ENCODE measurements around the gene NTM. TPM values are rescaled to one million over a fixed set of nuclear protein-coding genes. Genes with fewer than 3 reads are reported as not detected.

NTM gene
- total and polyA plus RNA-seq, 2 donors (not counting 3 experiments of a cell fraction or from before 2014, with no cell fraction given): 1.00 to 1.1 TPM

DNA sequence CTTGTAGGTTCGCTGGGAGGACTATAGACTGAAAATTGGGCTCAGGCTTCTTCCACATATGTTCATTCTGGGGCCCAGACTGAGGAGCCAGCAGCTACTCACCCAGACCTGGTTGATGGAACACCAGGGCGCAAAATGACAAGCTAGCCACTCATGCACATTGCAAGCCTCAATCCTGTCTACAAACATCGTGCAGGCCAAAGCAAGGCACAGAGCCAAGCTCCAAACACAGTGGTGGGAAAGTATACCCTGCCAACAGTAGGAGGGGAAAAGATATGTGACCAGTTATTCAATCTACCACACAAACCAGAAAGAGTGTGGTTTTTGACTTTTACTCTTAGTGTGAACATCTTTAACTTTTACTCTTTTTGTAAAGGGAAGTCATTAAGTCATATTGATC is 660.5 kb downstream of the NTM start:
- intact Hi-C loops (cut with micrococcal nuclease): no loop called here
- no TSS peak for BruUV-seq (replicated peaks)
- H3K9me3 ChIP-seq (replicated peaks; ENCODE audit: control insufficient read depth, insufficient read depth, low read length): no peaks in the 10 kb centered on the region
- H2AFZ ChIP-seq (ENCODE audit: low read depth, low read length): no peak overlapping the region
- H3K4me2 ChIP-seq (ENCODE audit: insufficient read depth, low read length): no peak overlapping the region
- no peaks in the 10 kb centered on the region for H3K79me2 ChIP-seq (ENCODE audit: control insufficient read depth, insufficient read depth, low read length)
- no peaks in the 10 kb centered on the region for H3K9me1 ChIP-seq (replicated peaks; ENCODE audit: control insufficient read depth, extremely low read depth, insufficient read depth, low read length)
- DNase-seq (ENCODE audit: low read depth, low spot score) (no peak), FAIRE-seq (no peak)
- H3K4me1 ChIP-seq (ENCODE audit: control insufficient read depth, extremely low read depth, insufficient read depth, low read length): peaks cover 4% of the 10 kb centered on the region
- H4K20me1 ChIP-seq (replicated peaks; ENCODE audit: control insufficient read depth, extremely low read depth, insufficient read depth, low read length): no peaks in the 10 kb centered on the region
- H3K36me3 ChIP-seq (ENCODE audit: control insufficient read depth in 2 of 2, extremely low read depth in 1 of 2, insufficient read depth in 2 of 2, low read length in 2 of 2): no peaks in the 10 kb centered on the region
- TF ChIP-seq FOS (IDR thresholded peaks at IDR 0.05; ENCODE audit: borderline replicate concordance, insufficient read depth, low read length) (no peak), EZH2 (IDR thresholded peaks at IDR 0.05; ENCODE audit: borderline replicate concordance, low read depth, low read length, severe bottlenecking) (no peak), POLR2A (IDR thresholded peaks at IDR 0.05; ENCODE audit: low read depth, low read length) (no peak), CTCF (IDR thresholded peaks at IDR 0.05; ENCODE audit: extremely low read depth in 1 of 2, insufficient read depth in 1 of 2, low read depth in 1 of 2, low read length in 2 of 2) (no peak), MYC (IDR thresholded peaks at IDR 0.05; ENCODE audit: low read depth, low read length) (no peak)
- no peak overlapping the region for H3K4me3 ChIP-seq (replicated peaks in 1 of 3; ENCODE audit: insufficient read depth in 1 of 3, low read depth in 1 of 3, low read length in 3 of 3)
- no peaks in the 10 kb centered on the region for H3K27me3 ChIP-seq (ENCODE audit: control insufficient read depth in 2 of 2, insufficient read depth in 2 of 2, low read length in 2 of 2)
- ChIA-PET POLR2A (no interaction called here), CTCF (interaction anchor here (0.8 to 2.1 kb wide), 3 partner anchors 12 to 163 kb away, joined by 3 to 9 read pairs (median 3); no protein-coding TSS in a partner anchor)
- H3K27ac ChIP-seq (ENCODE audit: insufficient read depth, low read depth, low read length): no peak overlapping the region
- H3K9ac ChIP-seq (replicated peaks; ENCODE audit: extremely low read depth, insufficient read depth, low read length): no peak overlapping the region
- dilution Hi-C loops (cut with MboI; ENCODE audit: extremely low pct_ligation_motif_present, low sequenced_read_pairs): no loop called here

- dilution Hi-C loops (cut with MboI; ENCODE audit: extremely low pct_ligation_motif_present, low sequenced_read_pairs) (no loop called here), intact Hi-C loops (cut with micrococcal nuclease) (no loop called here)
- TF ChIP-seq GATA2 (IDR thresholded peaks at IDR 0.05; ENCODE audit: insufficient read depth, insufficient read length, low read depth, low read length) (no peak), FOS (IDR thresholded peaks at IDR 0.05; ENCODE audit: borderline replicate concordance, insufficient read depth, low read length) (no peak), MAX (IDR thresholded peaks at IDR 0.05; ENCODE audit: insufficient read depth, insufficient read length) (no peak)
- H4K20me1 ChIP-seq (replicated peaks; ENCODE audit: control insufficient read depth, extremely low read depth, insufficient read depth, low read length): no peaks in the 10 kb centered on the region
- H3K9ac ChIP-seq (replicated peaks; ENCODE audit: extremely low read depth, insufficient read depth, low read length): no peak overlapping the region
- no peak overlapping the region for H3K4me2 ChIP-seq (ENCODE audit: insufficient read depth, low read length)
- no peaks in the 10 kb centered on the region for H3K27me3 ChIP-seq (ENCODE audit: control insufficient read depth in 2 of 2, insufficient read depth in 2 of 2, low read length in 2 of 2)
- no peak overlapping the region for H2AFZ ChIP-seq (ENCODE audit: low read depth, low read length)
- H3K9me1 ChIP-seq (replicated peaks; ENCODE audit: control insufficient read depth, extremely low read depth, insufficient read depth, low read length): no peaks in the 10 kb centered on the region
- no peaks in the 10 kb centered on the region for H3K36me3 ChIP-seq (ENCODE audit: control insufficient read depth in 2 of 2, extremely low read depth in 1 of 2, insufficient read depth in 2 of 2, low read length in 2 of 2)
- ChIA-PET CTCF (interaction anchor here (0.7 to 1.5 kb wide), 2 partner anchors 10 to 94 kb away, joined by 3 to 4 read pairs; no protein-coding TSS in a partner anchor), POLR2A (no interaction called here)
- H3K9me3 ChIP-seq (replicated peaks; ENCODE audit: control insufficient read depth, insufficient read depth, low read length): no peaks in the 10 kb centered on the region
- H3K4me3 ChIP-seq (replicated peaks in 1 of 3; ENCODE audit: insufficient read depth in 1 of 3, low read depth in 1 of 3, low read length in 3 of 3): no peak overlapping the region
- BruUV-seq (replicated peaks): no TSS peak
- H3K4me1 ChIP-seq (ENCODE audit: control insufficient read depth, extremely low read depth, insufficient read depth, low read length): no peaks in the 10 kb centered on the region
- no peaks in the 10 kb centered on the region for H3K79me2 ChIP-seq (ENCODE audit: control insufficient read depth, insufficient read depth, low read length)
- FAIRE-seq (no peak), DNase-seq (ENCODE audit: low read depth, low spot score) (no peak)
- H3K27ac ChIP-seq (ENCODE audit: insufficient read depth, low read depth, low read length): no peak overlapping the region
Measured at GRCh38 chr11:132032555-132032954, 662.1 kb downstream of the NTM start.

Data from endothelial cell of umbilical vein (primary cell).